ENCODE results near the gene GNA12. TPM values are rescaled to one million over a fixed set of nuclear protein-coding genes. Genes with fewer than 3 reads are reported as not detected.
A peak's percentile ranks its signal among the peaks of the same experiment; 100 is the strongest.

GNA12 gene
- total and polyA plus RNA-seq, 4 experiments from 2014 or later, result 4.4 to 16.6 (median 12.6) TPM

DNA sequence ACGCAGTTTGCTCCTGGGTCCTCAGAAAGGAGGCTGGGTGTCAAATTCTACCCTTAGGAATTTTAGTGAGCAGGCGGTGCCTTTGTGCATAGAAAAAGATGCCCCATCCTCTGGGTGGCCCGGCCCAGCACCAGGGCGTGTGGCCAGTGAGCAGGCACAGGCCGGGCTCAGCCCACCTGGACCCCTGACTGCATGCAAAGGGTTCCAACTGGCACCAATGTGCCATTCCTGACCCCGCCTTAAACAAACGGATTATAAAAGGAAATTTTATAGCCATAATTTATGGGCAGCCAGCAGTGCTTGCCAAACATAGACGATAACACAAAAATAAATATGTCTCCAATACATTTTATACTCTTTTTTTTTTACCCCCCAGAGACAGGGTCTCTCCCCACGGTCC is 40.1 kb upstream of the GNA12 start:
- CTCF ChIA-PET (ENCODE audit: partially characterized antibody), result interaction anchor here (1.8 kb wide), 1 partner anchor 271 kb away, joined by 10 read pairs; no protein-coding TSS in a partner anchor
- H3K27me3 Mint-ChIP-seq, result no peaks in the 10 kb centered on the region
- H3K4me1 Mint-ChIP-seq, result peaks cover 13 to 17% (median 15%) of the 10 kb centered on the region in 4 donors
- no peak overlapping the region for H3K27ac ChIP-seq (ENCODE audit: low read depth, low read length)
- H3K4me1 ChIP-seq (ENCODE audit: insufficient read depth, low read length), result peaks cover 4% of the 10 kb centered on the region
- no peak for DNase-seq
- H3K36me3 ChIP-seq (ENCODE audit: insufficient read depth, low read length), result no peaks in the 10 kb centered on the region
- no peaks in the 10 kb centered on the region for H3K27me3 ChIP-seq (ENCODE audit: insufficient read depth, low read length)
- H3K36me3 Mint-ChIP-seq, result no peaks in the 10 kb centered on the region
- no peak overlapping the region for H3K4me3 ChIP-seq (ENCODE audit: low read length in 2 of 2)
- peak overlapping the region in 1 of 7 donors; percentile 51 for H3K27ac Mint-ChIP-seq
- intact Hi-C loops (cut with micrococcal nuclease), result no loop called here
- H3K4me3 Mint-ChIP-seq, result no peak overlapping the region
- POLR2A ChIA-PET (ENCODE audit: partially characterized antibody), result no interaction called here
- no peaks in the 10 kb centered on the region for H3K9me3 ChIP-seq (ENCODE audit: control insufficient read depth in 1 of 2, low read length in 2 of 2)
- no peaks in the 10 kb centered on the region for H3K9me3 Mint-ChIP-seq

DNA sequence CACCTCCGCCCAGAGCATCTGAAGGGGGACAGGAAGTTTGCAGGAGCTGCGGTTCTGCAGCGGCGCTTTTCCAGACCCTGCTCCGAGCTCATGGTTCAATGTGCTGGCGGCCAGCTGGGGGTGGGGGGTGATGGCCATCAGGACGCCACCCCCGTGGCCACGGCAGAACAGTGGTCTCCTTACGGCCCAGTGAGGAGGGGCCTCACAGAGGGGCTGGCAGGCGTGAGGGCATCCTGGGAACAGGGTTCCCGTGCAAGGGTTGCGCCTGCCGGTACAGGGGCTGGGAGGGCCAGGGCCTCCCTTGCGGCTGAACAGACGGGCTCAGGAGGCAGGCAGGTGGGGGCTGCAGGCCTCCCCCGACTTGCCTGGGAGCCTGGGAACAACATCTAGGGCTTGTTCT is 39.0 kb upstream of the GNA12 start:
- Mint-ChIP-seq H3K27ac (no peak overlapping the region), H3K9me3 (no peaks in the 10 kb centered on the region), H3K27me3 (no peaks in the 10 kb centered on the region), H3K36me3 (no peaks in the 10 kb centered on the region), H3K4me3 (no peak overlapping the region), H3K4me1 (peaks cover 20 to 28% (median 25%) of the 10 kb centered on the region in 4 donors)
- no peak for DNase-seq
- Histone ChIP-seq H3K4me3 (ENCODE audit: low read length in 2 of 2) (no peak overlapping the region), H3K27ac (ENCODE audit: low read depth, low read length) (no peak overlapping the region), H3K36me3 (ENCODE audit: insufficient read depth, low read length) (no peaks in the 10 kb centered on the region), H3K27me3 (ENCODE audit: insufficient read depth, low read length) (no peaks in the 10 kb centered on the region), H3K4me1 (ENCODE audit: insufficient read depth, low read length) (peaks cover 14% of the 10 kb centered on the region), H3K9me3 (ENCODE audit: control insufficient read depth in 1 of 2, low read length in 2 of 2) (no peaks in the 10 kb centered on the region)
- CTCF ChIA-PET (ENCODE audit: partially characterized antibody), result interaction anchor here (1.0 kb wide), 1 partner anchor 272 kb away, joined by 3 read pairs; no protein-coding TSS in a partner anchor
- intact Hi-C loops (cut with micrococcal nuclease), result no loop called here
- POLR2A ChIA-PET (ENCODE audit: partially characterized antibody), result interaction anchor here (0.7 kb wide), 1 partner anchor 1584 kb away, joined by 3 read pairs; no protein-coding TSS in a partner anchor

DNA sequence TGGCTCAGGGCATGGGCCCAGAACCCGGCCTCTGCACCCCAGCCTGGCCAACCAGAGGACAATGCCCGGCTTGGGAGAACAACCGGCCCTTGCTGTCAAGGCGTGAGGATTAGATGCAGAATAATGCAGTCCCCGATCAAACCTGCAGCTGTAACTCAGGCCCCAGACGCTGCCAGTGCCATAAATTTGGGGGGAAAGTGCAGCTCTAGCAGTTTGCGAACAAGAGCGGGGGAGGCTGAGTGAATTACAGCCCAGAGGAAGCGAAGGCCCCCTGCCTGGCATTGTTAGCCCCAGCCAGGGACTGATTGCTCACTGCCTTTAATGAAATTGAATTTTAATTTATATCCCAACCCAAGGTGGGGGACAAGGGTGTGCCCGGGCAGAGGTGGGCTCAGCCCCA is 38.0 kb upstream of the GNA12 start:
- no peaks in the 10 kb centered on the region for H3K9me3 Mint-ChIP-seq

DNA sequence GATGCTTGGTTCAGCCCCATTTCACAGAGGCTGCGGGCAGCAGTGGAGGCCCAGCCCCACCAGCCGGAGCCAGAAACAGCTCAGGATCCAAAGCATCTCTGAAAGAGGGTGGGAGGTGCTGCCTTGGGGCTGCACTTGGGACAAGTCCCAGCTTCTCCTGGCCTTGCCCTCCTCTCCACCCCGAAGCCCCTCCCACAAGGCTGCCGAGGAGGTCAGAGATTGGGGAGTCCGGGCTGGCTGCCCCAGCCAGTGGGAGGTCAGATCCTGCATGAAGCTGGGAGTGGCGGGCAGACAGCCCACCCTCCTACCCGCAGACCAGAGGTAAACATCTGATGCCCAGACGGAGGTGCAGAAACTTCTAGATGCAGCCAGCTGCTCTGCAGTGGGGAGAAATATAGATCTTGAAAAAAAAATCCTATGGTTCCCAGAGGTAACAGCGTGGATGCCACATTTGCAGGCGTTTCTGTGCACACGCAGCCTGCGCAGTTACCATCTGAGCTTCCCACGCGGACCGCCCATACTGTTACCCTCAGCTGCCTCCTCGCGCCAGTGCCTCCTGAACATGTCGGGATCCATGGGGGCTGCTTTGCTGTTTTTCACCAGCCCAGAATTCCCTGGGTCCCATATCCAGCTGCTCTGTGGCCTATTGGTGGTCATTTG is 36.9 kb upstream of the GNA12 start:
- intact Hi-C loops (cut with micrococcal nuclease), result no loop called here

More for the DNA sequence above, 38.0 kb upstream of the GNA12 start:
- no peaks in the 10 kb centered on the region for H3K27me3 ChIP-seq (ENCODE audit: insufficient read depth, low read length)
- CTCF ChIA-PET (ENCODE audit: partially characterized antibody), result interaction anchor here (1.0 kb wide), 1 partner anchor 273 kb away, joined by 3 read pairs; no protein-coding TSS in a partner anchor
- peaks cover 19 to 27% (median 25%) of the 10 kb centered on the region in 4 donors for H3K4me1 Mint-ChIP-seq
- no peak overlapping the region for H3K27ac Mint-ChIP-seq
- no peak for DNase-seq
- no peaks in the 10 kb centered on the region for H3K36me3 ChIP-seq (ENCODE audit: insufficient read depth, low read length)
- H3K9me3 ChIP-seq (ENCODE audit: control insufficient read depth in 1 of 2, low read length in 2 of 2), result no peaks in the 10 kb centered on the region
- H3K4me3 Mint-ChIP-seq, result no peak overlapping the region
- no peaks in the 10 kb centered on the region for H3K27me3 Mint-ChIP-seq
- POLR2A ChIA-PET (ENCODE audit: partially characterized antibody), result no interaction called here
- H3K36me3 Mint-ChIP-seq, result no peaks in the 10 kb centered on the region
- intact Hi-C loops (cut with micrococcal nuclease), result no loop called here
- H3K4me1 ChIP-seq (ENCODE audit: insufficient read depth, low read length), result peaks cover 15% of the 10 kb centered on the region
- no peak overlapping the region for H3K4me3 ChIP-seq (ENCODE audit: low read length in 2 of 2)
- no peak overlapping the region for H3K27ac ChIP-seq (ENCODE audit: low read depth, low read length)

DNA sequence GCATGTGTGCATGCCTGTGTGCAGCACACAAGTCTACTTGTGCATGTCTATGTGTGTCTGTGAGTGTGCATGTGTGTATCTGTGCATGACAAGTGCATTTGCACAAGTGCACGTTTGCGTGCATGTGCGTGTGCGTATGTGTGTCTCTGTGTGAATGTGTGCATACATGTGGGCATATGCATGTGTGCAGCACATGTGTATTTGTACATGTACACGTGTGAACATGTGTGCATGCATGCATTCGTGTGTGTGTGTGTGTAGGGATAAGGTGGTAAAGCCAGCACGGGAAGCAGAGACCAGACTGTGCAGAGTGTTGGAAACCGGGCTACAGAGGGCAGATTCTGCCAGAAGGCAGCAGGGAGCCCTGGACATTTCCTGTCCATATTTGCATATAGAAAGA is 35.9 kb upstream of the GNA12 start:
- no peak overlapping the region for H3K27ac ChIP-seq (ENCODE audit: low read depth, low read length)

More for the DNA sequence above, 36.9 kb upstream of the GNA12 start:
- Histone ChIP-seq H3K36me3 (ENCODE audit: insufficient read depth, low read length) (no peaks in the 10 kb centered on the region), H3K4me3 (ENCODE audit: low read length in 2 of 2) (no peak overlapping the region), H3K27me3 (ENCODE audit: insufficient read depth, low read length) (no peaks in the 10 kb centered on the region), H3K9me3 (ENCODE audit: control insufficient read depth in 1 of 2, low read length in 2 of 2) (no peaks in the 10 kb centered on the region), H3K4me1 (ENCODE audit: insufficient read depth, low read length) (peaks cover 15% of the 10 kb centered on the region), H3K27ac (ENCODE audit: low read depth, low read length) (no peak overlapping the region)
- H3K9me3 Mint-ChIP-seq, result no peaks in the 10 kb centered on the region
- CTCF ChIA-PET (ENCODE audit: partially characterized antibody), result interaction anchor here (1.2 kb wide), 1 partner anchor 273 kb away, joined by 5 read pairs; no protein-coding TSS in a partner anchor
- no peaks in the 10 kb centered on the region for H3K27me3 Mint-ChIP-seq
- no peak overlapping the region for H3K27ac Mint-ChIP-seq
- DNase-seq, result no peak
- POLR2A ChIA-PET (ENCODE audit: partially characterized antibody), result no interaction called here
- H3K4me1 Mint-ChIP-seq, result peaks cover 17 to 23% (median 21%) of the 10 kb centered on the region in 4 donors
- H3K36me3 Mint-ChIP-seq, result no peaks in the 10 kb centered on the region
- no peak overlapping the region for H3K4me3 Mint-ChIP-seq

DNA sequence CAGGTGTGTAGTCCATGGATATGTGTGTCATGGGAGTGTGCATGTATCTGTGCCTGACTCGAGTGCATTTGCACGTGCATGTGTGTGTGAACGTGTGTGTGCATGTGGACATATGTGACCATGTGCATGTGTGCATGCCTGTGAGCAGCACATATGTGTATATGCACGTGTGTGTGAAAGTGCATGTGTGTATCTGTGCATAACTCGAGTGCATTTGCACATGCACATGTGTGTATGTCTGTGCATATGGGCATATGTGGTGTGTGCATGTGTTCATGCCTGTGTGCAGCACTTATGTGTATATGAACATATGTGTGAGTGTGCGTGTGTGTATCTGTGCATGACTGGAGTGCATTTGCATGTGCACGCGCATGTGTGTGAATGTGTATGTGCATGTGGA is 35.2 kb upstream of the GNA12 start:
- intact Hi-C loops (cut with micrococcal nuclease), result no loop called here
- no peak overlapping the region for H3K4me3 ChIP-seq (ENCODE audit: low read length in 2 of 2)
- no peak overlapping the region for H3K27ac ChIP-seq (ENCODE audit: low read depth, low read length)
- Mint-ChIP-seq H3K27me3 (no peaks in the 10 kb centered on the region), H3K36me3 (no peaks in the 10 kb centered on the region), H3K4me1 (peaks cover 19 to 27% (median 21%) of the 10 kb centered on the region in 4 donors), H3K9me3 (no peaks in the 10 kb centered on the region), H3K4me3 (peak overlapping the region in 6 of 8 donors; percentile 26 to 83 (median 66)), H3K27ac (peak overlapping the region in 2 of 7 donors; percentile 32 to 72)
- no peaks in the 10 kb centered on the region for H3K27me3 ChIP-seq (ENCODE audit: insufficient read depth, low read length)
- no peak for DNase-seq
- peaks cover 15% of the 10 kb centered on the region for H3K4me1 ChIP-seq (ENCODE audit: insufficient read depth, low read length)
- no peaks in the 10 kb centered on the region for H3K9me3 ChIP-seq (ENCODE audit: control insufficient read depth in 1 of 2, low read length in 2 of 2)
- ChIA-PET CTCF (ENCODE audit: partially characterized antibody) (interaction anchor here (2.1 kb wide), 1 partner anchor 14 kb away, joined by 9 read pairs; no protein-coding TSS in a partner anchor), POLR2A (ENCODE audit: partially characterized antibody) (interaction anchor here (1.0 kb wide), 1 partner anchor 9 kb away, joined by 3 read pairs; no protein-coding TSS in a partner anchor)
- no peaks in the 10 kb centered on the region for H3K36me3 ChIP-seq (ENCODE audit: insufficient read depth, low read length)

More for the DNA sequence above, 35.9 kb upstream of the GNA12 start:
- intact Hi-C loops (cut with micrococcal nuclease), result no loop called here
- ChIA-PET POLR2A (ENCODE audit: partially characterized antibody) (no interaction called here), CTCF (ENCODE audit: partially characterized antibody) (no interaction called here)
- no peak overlapping the region for H3K27ac Mint-ChIP-seq
- peak overlapping the region in 1 of 8 donors; percentile 3 for H3K4me3 Mint-ChIP-seq
- Histone ChIP-seq H3K4me1 (ENCODE audit: insufficient read depth, low read length) (peaks cover 15% of the 10 kb centered on the region), H3K36me3 (ENCODE audit: insufficient read depth, low read length) (no peaks in the 10 kb centered on the region), H3K4me3 (ENCODE audit: low read length in 2 of 2) (no peak overlapping the region), H3K9me3 (ENCODE audit: control insufficient read depth in 1 of 2, low read length in 2 of 2) (no peaks in the 10 kb centered on the region), H3K27me3 (ENCODE audit: insufficient read depth, low read length) (no peaks in the 10 kb centered on the region)
- DNase-seq, result no peak
- no peaks in the 10 kb centered on the region for H3K9me3 Mint-ChIP-seq
- peaks cover 17 to 23% (median 21%) of the 10 kb centered on the region in 4 donors for H3K4me1 Mint-ChIP-seq
- no peaks in the 10 kb centered on the region for H3K27me3 Mint-ChIP-seq
- H3K36me3 Mint-ChIP-seq, result no peaks in the 10 kb centered on the region

DNA sequence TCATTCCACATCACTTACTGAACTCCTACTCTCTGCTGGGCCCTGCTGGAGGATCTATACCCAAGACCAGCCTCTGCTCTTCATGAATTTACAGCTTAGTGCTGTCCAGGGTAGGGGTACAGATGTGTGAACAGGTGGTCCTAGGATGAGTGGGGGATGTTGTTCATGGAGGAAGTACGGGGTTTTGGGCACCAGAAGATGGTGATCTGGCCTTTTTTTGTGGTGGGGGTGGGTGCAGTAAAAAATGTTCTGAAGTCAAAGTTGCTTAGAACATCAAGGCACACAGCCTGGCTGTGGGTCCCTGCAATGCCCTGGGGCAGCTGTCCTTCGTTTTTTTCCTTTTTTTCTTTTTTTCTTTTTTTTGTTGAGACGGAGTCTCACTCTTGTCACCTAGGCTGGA is 34.2 kb upstream of the GNA12 start:
- Histone ChIP-seq H3K4me3 (ENCODE audit: low read length in 2 of 2) (no peak overlapping the region), H3K27ac (ENCODE audit: low read depth, low read length) (no peak overlapping the region), H3K36me3 (ENCODE audit: insufficient read depth, low read length) (no peaks in the 10 kb centered on the region), H3K9me3 (ENCODE audit: control insufficient read depth in 1 of 2, low read length in 2 of 2) (no peaks in the 10 kb centered on the region), H3K27me3 (ENCODE audit: insufficient read depth, low read length) (no peaks in the 10 kb centered on the region), H3K4me1 (ENCODE audit: insufficient read depth, low read length) (peaks cover 15% of the 10 kb centered on the region)
- intact Hi-C loops (cut with micrococcal nuclease), result no loop called here
- H3K9me3 Mint-ChIP-seq, result no peaks in the 10 kb centered on the region
- CTCF ChIA-PET (ENCODE audit: partially characterized antibody), result interaction anchor here (2.1 kb wide), 1 partner anchor 13 kb away, joined by 9 read pairs; no protein-coding TSS in a partner anchor
- no peaks in the 10 kb centered on the region for H3K36me3 Mint-ChIP-seq
- peak overlapping the region in 2 of 7 donors; percentile 29 to 30 for H3K27ac Mint-ChIP-seq
- DNase-seq, result no peak
- POLR2A ChIA-PET (ENCODE audit: partially characterized antibody), result interaction anchor here (0.7 to 1.6 kb wide), 3 partner anchors 8 to 350 kb away, joined by 3 to 5 read pairs (median 3); no protein-coding TSS in a partner anchor
- peak overlapping the region in 4 of 8 donors; percentile 1 to 69 (median 22) for H3K4me3 Mint-ChIP-seq
- peaks cover 22 to 36% (median 24%) of the 10 kb centered on the region in 4 donors for H3K4me1 Mint-ChIP-seq
- no peaks in the 10 kb centered on the region for H3K27me3 Mint-ChIP-seq
